HG03571 (cell line): ENCODE results near the gene CAMKK1.

ENCODE experiments used
- ATAC-seq: cut with Tn5 transposase; IDR thresholded peaks from one replicate; pipeline ENCODE4 v1.9.1; 2021; ENCODE audit not compliant: unreplicated experiment

CAMKK1 gene

DNA sequence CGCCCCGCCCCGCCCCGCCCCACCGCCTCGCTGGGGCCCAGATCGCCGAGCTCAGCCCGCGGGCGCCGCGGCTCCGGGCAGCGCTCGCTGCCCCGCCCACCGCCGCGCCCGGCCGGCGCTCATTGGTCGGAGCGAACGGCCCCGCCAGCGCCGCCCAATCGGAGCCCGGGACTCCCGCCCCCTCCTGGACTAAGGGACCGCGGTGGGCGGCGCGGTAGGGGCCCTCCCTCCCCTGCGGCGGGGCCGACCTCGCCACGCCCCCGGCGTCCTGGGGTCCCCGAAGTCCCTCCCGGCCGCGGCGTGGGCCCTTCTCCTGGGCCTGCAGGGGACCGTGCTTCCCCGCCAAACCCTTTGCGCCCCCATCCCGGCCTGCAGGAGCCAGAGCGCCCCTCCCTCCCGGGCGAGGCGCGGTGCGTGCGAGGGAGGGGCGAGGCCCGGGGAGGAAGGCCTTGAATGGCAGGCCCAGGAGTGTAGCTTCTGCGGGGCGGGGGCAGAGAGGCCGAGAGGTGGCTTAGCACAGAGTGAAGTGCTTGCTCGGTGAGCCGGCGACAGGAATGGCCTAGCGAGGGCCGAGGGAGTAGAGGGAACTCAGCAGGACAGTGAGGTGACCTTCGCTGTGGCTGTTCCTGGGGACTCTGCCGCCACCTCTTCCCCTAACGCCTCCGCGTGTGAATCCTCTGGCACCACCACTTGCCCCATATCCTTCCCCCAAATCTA, at the start of gene CAMKK1:
Gene CAMKK1, minus strand, starts transcription at position 51 of the 717 bp plus-strand sequence. CDS start 7,366 bp downstream, outside the sequence.
- ATAC-seq, result peak; percentile 90

DNA sequence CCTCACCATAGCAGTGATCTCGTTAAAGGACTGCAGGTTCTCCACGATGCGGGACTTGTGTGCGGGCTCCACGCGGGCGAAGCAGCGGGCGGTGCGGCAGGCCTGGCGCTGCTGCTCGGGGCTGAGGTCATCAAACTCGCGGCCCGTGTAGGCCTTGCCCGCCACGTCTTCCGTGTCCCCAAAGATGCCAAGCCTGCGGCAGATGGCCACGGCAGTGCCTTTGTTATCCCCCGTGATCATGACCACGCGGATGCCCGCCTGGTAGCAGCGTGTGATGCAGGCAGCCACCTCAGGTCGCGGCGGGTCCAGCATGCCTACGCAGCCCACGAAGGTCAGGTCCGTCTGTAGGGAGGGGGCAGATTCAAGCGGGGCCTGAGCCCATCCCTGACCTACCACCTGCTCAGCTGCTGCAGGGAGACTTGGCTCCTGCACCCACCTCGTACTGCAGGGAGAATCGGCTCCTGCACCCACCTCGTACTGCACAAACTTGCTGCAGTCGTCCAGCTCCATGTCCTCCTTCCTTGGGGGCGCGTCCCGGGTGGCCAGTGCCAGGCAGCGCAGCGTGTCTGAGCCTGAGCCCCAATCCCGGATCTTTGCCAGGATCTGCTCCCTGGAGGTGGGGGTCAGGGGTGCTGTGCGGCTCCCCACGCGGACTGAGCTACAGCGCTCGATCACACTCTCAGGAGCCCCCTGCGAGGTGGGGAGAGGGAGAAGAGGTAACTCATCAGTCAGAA, 48.3 kb upstream of the CAMKK1 start:
- ATAC-seq, result no peak

- no peak for ATAC-seq
Measured at GRCh38 chr17:3937359-3937758, 44.5 kb upstream of the CAMKK1 start.

DNA sequence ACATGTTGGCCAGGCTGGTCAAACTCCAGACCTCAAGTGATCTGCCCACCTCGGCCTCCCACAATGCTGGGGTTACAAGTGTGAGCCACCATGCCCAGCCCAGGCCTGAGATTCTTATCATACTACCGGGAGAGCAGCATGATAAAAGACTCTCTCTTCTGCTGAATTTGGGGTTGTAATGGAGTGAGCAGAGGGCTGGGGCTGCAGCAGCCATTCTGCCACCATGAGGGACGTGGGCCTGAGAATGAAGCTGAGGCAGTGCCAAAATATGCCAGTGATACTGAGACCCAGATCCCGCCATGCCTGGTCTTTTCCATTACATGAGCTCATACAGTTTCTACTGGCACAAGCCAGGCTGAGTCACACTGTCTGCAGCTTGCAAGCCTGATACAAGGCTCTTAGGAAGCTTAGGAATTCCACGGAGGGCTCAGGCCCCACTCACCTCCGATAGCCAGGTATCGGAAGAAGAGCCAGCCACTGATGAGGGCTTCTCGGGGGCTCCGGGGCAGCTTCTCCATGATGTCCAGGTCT, 43.0 kb upstream of the CAMKK1 start:
- ATAC-seq, result no peak

- no peak for ATAC-seq
Measured at GRCh38 chr17:3935140-3935542, 42.3 kb upstream of the CAMKK1 start.

DNA sequence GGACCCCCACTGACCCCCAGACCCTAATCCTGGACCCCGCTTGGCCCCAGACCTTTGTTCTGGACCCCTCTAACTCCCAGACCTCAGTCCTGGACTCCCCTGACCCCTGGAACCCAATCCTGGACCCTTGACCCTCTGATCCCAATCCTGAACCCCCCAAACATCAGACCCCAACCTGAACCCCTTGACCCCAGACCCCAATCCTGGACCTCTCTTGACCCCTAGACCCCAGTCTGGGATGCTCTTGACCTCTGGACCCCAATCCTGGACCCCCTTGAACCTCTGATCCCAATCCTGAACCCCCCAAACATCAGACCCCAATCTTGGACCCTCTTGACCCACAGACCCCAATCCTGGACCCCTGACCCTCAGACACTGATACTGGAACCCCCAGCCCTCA, 36.9 kb upstream of the CAMKK1 start:
- ATAC-seq, result no peak

- no peak for ATAC-seq
Measured at GRCh38 chr17:3929181-3929580, 36.3 kb upstream of the CAMKK1 start.

DNA sequence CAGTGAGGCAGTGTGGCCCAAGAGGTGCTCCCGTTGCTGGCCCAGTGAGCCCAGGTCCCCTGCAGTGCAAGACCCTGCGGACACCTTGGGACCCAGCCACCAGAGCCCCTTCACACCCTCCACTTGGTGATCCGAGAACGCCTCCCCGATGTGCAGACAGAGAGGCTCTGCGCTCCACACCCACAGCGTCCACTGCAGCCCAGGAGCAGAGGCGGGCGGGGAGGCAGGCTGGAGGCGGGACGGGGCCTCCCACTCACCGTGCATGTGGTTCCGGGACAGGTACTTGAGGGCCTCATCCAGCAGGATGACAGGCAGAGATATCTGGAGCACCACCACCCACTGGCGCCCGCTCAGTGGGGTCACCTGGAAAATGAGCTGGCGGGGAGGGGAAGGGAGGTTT, 35.6 kb upstream of the CAMKK1 start:
- no peak for ATAC-seq

DNA sequence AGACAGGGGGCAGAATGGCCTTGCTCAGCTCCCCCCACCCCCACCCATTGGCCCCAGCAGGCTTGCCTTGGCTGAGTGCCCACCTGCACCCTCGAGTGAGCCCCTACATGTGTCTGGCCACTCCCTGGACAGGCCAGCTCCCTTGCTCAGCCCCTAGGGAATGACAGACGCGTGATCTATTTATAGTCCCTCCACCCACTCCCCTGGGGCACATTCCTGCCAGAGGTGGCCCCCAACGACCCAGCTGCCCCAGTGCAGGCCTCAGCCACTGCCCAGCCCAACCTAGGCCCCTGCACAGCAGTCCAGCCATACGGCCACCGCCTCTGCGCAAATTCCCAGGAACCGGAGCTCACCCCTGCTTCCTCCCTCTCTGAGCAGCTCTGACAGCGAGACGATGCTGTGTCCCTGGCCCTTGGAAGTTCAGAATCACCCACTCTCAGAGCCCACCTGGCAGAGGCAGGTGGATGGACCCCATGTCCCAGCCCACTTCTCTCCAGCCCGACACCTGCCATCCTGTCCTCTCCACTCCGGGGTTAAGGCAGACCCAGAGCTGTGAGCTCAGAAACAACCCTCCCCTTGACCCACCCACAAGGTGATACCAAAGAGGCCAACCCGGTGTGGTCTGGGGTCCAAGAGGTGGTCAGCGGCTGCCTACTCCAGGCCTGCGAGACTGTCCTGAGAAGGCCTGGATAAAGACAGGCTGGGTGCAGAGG, 34.9 kb upstream of the CAMKK1 start:
- ATAC-seq, result no peak

GRCh38 chr17:3926860-3927627, 34.2 kb upstream of the CAMKK1 start:
- no peak for ATAC-seq

GRCh38 chr17:3925684-3926485, 33.0 kb upstream of the CAMKK1 start:
- ATAC-seq, result no peak

- ATAC-seq, result no peak
Measured at GRCh38 chr17:3924512-3925350, 31.9 kb upstream of the CAMKK1 start.

DNA sequence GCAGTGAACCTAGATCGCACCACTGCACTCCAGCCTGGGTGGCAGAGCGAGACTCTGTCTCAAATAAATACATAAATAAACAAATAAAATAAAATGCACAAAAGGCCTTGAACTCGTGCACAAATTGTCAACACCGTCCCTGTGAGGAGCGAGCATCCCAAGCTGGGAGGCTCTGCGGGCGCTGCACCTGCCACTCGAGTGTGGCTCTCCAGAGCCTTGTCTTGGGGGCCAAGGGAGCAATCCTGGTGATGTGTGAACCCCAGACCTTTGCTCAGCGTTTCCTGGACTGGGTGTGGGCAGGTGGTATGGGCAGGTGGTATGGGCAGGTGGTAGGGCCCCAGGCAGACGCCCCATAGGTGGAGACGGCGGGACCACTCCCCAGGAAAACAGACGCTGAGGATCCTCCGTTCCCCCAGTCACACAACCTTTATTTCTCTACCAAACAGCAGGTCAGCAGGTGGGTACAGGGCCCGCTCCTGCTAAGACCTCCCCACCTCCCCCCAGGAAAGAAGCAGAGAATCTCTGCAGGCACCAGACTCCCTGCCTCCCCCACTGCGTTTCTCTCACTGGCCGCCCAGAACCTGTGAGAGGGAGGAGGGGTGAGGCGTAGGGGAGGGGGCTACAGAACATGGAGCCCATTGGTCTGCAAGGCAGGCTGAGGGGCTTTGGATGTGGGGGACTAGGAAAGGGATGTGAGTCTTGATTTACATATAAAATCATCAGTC, 30.8 kb upstream of the CAMKK1 start:
- ATAC-seq, result no peak

GRCh38 chr17:3922765-3923164, 29.9 kb upstream of the CAMKK1 start:
- ATAC-seq, result no peak

DNA sequence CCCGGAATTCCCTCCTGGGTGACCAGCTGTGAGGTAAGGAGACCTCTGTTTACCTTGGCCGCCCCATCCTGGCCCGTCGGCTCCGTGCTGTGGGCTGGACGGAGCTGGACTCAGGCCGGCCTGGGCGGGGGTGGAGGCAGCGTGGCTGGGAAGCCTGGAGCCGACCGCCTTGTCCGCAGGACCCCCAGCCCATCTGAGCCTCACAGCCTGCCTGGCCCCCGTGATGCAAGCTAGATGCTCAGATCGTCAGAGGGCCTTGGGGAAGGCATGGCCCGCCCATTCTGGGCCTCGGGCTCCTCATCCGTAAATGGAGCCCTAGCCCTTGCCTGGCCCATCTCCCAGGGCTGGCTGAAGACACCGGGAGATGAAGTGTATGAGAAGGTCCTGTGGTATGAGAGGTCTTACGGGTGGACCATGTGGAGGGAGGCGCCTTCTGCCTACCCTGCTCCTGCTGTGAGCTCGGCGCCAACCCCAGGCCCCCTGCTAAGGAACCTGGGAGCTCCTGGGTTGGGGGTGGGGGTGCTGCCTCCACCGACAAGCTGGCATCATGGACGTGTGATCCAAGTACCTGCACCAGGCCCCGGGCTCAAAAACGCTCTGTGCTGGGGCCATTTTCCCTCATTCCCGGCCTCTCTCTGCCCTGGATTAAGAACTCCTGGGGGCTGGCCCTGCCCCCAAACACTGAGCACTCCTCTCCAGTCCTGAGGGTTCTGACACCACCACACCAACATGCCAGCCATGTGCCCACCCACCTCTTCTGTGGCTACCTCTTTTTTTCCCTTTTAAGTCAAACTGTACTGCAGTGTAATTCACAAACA, 28.9 kb upstream of the CAMKK1 start:
- ATAC-seq, result no peak

GRCh38 chr17:3921006-3921405, 28.2 kb upstream of the CAMKK1 start:
- ATAC-seq, result no peak

DNA sequence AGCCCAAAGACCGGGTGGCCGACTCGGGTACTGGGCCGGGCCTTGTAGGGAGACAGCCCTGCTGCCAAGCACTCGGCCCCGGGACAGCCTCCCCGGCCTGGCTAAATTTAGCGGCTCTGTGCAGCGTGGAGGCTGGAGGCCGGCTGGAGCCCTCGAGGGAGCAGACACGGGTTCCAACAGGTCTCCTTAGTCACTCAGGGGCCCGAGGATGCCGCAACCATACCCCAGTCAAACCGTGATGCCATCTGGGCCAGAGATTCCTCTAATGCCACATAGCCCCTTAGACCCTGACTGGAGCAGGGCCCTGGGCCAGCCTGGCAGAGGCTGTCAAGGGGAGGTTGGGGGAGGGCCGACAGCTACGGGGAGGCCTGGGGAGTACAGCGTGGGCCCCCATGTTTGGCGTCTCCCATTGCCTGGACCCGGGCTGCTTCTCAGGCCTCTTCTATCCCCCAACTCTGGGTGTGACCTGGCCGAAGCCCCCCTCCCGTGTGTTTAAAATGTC, 26.3 kb upstream of the CAMKK1 start:
- no peak for ATAC-seq
